GM06990 (cell line): Measurements from ENCODE around the gene PRKG1.

Experiments
- DNase-seq: peaks from one replicate; pipeline ENCODE4 v3.0.0-alpha.2; 2011; ENCODE audit not compliant: insufficient read length; ENCODE audit errors: extremely low read depth
- H3K27me3 ChIP-seq: replicated peaks from 2 replicates; pipeline ENCODE4 v1.6.0; 2011; ENCODE audit warnings: low read length; ENCODE audit not compliant: control insufficient read depth, insufficient read depth
- H3K36me3 ChIP-seq: 2 replicates; pipeline ENCODE4 v1.5.1; 2011; ENCODE audit warnings: low read length; ENCODE audit not compliant: control insufficient read depth, insufficient read depth
- H3K4me3 ChIP-seq: replicated peaks from 2 replicates; pipeline ENCODE4 v1.5.1; 2011; ENCODE audit warnings: low read depth, mild to moderate bottlenecking, control low read depth, low read length
- TF ChIP-seq, protein P1 (sequence below): IDR thresholded peaks from 2 replicates; pipeline ENCODE4 v1.5.1; 2011; ENCODE audit warnings: low read length, control low read depth, mild to moderate bottlenecking, inconsistent platforms; ENCODE audit not compliant: insufficient read depth, poor library complexity, severe bottlenecking

The PRKG1 gene

DNA sequence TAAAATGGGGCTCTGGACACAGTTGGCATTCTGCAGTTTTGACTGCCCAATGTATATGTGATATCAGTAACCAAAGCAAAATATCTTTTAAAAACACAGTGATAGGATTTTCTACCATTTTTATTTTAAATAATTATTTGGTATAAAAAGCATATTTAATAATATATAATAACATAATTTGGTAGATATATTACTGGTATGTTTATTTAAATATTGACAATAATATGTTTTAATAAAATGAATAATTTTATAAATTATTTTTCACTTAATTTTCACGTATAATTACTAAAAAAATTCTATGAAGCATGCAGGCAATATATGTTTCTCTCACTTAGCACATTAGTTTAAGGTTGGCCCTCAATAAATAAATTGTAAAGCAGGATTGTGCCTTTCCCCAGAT, 269.1 kb downstream of the PRKG1 start:
- no peak for DNase-seq
- Histone ChIP-seq H3K4me3 (no peak overlapping the region), H3K27me3 (no peaks in the 10 kb centered on the region), H3K36me3 (no peaks in the 10 kb centered on the region)
- TF ChIP-seq, protein P1, sequence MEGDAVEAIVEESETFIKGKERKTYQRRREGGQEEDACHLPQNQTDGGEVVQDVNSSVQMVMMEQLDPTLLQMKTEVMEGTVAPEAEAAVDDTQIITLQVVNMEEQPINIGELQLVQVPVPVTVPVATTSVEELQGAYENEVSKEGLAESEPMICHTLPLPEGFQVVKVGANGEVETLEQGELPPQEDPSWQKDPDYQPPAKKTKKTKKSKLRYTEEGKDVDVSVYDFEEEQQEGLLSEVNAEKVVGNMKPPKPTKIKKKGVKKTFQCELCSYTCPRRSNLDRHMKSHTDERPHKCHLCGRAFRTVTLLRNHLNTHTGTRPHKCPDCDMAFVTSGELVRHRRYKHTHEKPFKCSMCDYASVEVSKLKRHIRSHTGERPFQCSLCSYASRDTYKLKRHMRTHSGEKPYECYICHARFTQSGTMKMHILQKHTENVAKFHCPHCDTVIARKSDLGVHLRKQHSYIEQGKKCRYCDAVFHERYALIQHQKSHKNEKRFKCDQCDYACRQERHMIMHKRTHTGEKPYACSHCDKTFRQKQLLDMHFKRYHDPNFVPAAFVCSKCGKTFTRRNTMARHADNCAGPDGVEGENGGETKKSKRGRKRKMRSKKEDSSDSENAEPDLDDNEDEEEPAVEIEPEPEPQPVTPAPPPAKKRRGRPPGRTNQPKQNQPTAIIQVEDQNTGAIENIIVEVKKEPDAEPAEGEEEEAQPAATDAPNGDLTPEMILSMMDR, result no peak

DNA sequence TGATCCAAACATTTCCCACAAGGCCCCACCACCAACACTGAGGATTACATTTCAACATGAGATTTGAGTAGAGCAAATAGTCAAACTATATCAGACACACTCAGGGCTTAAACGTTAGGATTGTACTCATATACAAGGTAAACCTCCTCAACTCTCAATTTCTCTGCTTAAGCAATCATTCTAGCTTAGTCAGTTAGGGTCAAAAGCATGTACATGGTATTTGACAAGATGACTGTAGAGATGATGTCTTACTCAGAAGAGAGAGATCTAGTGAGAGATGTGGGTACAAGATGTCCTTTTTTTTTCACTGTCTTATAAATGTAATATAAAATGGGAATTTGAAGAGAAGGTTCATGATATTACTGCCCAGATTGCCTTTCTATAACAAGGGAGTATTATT, 270.1 kb downstream of the PRKG1 start:
- H3K4me3 ChIP-seq, result no peak overlapping the region
- DNase-seq, result no peak
- H3K27me3 ChIP-seq, result no peaks in the 10 kb centered on the region
- H3K36me3 ChIP-seq, result no peaks in the 10 kb centered on the region
- TF ChIP-seq, protein P1, result no peak

DNA sequence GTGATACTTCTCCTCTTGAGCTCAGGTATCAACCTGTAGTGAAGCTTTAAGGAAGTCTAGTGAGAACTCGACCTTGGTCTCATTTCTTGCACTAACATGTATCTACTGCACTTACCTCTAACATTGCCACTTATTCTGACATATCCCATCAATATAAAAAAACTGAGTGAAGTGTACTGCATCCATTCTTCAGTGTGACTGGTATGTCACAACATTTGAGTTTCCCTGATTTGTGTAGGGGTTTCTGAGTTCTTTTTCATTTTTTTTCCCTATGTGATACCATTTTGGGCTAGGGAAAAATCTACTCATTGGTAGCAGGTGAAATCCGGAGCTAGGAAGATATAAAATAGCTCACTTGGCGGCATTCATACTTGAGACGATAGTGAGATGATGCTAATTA, 274.3 kb downstream of the PRKG1 start:
- no peak overlapping the region for H3K4me3 ChIP-seq
- H3K36me3 ChIP-seq, result no peaks in the 10 kb centered on the region
- TF ChIP-seq, protein P1, result no peak
- no peaks in the 10 kb centered on the region for H3K27me3 ChIP-seq
- no peak for DNase-seq

DNA sequence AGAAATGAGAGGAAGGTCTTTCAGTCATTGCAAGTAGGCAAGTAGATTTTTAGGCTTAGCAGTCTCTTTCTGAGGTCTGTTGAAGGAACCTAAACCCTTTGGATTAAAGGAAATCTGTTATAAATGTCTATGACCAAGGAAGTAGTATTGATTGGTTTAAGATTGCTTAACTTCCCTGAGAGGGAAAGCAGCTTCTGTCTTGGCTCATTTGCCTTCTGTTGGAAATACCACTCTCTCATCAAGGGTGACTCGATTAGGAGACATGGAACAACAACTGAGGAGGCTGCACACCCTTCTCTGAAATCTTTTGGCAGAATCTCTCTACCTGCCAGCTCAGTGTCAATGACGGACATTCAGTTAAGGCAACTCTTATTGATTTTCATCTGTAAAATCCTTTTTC, 282.9 kb downstream of the PRKG1 start:
- TF ChIP-seq, protein P1, result no peak
- DNase-seq, result no peak
- H3K36me3 ChIP-seq, result no peaks in the 10 kb centered on the region
- H3K4me3 ChIP-seq, result no peak overlapping the region
- no peaks in the 10 kb centered on the region for H3K27me3 ChIP-seq

DNA sequence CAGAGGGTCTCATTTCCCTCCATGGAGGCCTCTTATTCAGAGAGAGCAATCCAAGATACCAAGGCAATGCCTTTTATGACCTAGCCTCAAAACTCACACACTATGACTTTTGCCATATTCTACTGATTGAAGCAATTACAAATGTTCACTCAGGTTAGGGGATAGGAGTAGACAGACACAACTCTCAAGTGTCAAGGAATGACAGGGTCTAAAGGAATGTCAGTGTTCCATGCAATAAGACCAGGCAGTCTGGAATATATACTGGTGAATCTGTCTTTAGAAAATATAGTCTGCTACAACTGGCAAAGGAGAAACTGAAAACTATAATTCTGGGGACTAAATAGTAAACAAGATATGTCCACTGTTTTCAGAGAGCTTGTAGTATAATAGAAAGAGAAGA, 283.9 kb downstream of the PRKG1 start:
- H3K36me3 ChIP-seq, result no peaks in the 10 kb centered on the region
- TF ChIP-seq, protein P1, result no peak
- H3K27me3 ChIP-seq, result no peaks in the 10 kb centered on the region
- no peak for DNase-seq
- H3K4me3 ChIP-seq, result no peak overlapping the region

DNA sequence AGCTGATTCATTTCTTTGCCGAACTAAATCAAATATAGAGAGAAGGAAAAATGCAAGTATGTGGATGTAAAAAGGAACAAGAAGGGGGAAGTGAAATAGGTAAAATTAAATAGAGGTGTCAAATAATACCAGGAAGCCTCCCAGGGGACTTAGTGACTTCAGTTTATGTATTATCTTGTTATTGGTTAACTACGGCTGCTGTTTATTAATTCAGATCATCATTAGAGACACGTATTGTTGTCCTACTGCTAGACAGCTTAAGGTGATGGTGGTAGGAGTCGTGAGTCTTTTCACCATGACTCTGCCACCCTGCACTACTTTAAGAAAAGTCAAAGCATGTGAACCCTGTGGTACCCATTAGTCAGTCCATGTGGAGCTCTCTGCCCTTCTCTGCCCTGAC, 289.1 kb downstream of the PRKG1 start:
- Histone ChIP-seq H3K27me3 (no peaks in the 10 kb centered on the region), H3K36me3 (no peaks in the 10 kb centered on the region), H3K4me3 (no peak overlapping the region)
- TF ChIP-seq, protein P1, result no peak
- DNase-seq, result no peak
